Neural cell (in vitro differentiated cells): ENCODE data around the gene CFI. TPM values are rescaled to one million over a fixed set of nuclear protein-coding genes. Genes with fewer than 3 reads are reported as not detected.

Experiments
- H2AFZ ChIP-seq: fragments of 200-600, 300-800 bp; sonication (generic), shearing (Covaris generic); 2 replicates; pipeline ENCODE4 v1.6.0; 2014; ENCODE audit warnings: low read depth, mild to moderate bottlenecking, antibody characterized with exemption, low read length, moderate library complexity
- H3F3A ChIP-seq: fragments of 200-600 bp; shearing (Covaris generic); 2 replicates; pipeline ENCODE4 v1.6.1; 2016; ENCODE audit warnings: mild to moderate bottlenecking, moderate library complexity, mixed read lengths, antibody characterized with exemption, low read length; ENCODE audit not compliant: insufficient read depth, poor library complexity, severe bottlenecking
- H3K27ac ChIP-seq: fragments of 200-600, 300-800 bp; sonication (generic), shearing (Covaris generic); 2 replicates; pipeline ENCODE4 v1.5.1; 2014; ENCODE audit warnings: mild to moderate bottlenecking, low read length, moderate library complexity
- H3K27me3 ChIP-seq: fragments of 300-800, 200-600 bp; sonication (generic), shearing (Covaris generic); 2 replicates; pipeline ENCODE4 v1.6.0; 2014; ENCODE audit warnings: mild to moderate bottlenecking, low read depth, low read length, moderate library complexity; ENCODE audit not compliant: insufficient read depth
- H3K36me3 ChIP-seq: fragments of 300-800, 200-600 bp; sonication (generic), shearing (Covaris generic); 2 replicates; pipeline ENCODE4 v1.5.1; 2014; ENCODE audit warnings: mild to moderate bottlenecking, antibody characterized with exemption, low read length, moderate library complexity; ENCODE audit not compliant: insufficient read depth
- H3K4me2 ChIP-seq: fragments of 300-800, 200-600 bp; sonication (generic), shearing (Covaris generic); 2 replicates; pipeline ENCODE4 v1.6.0; 2014; ENCODE audit warnings: mild to moderate bottlenecking, low read length
- H3K4me3 ChIP-seq: fragments of 300-800, 200-600 bp; sonication (generic), shearing (Covaris generic); 2 replicates; pipeline ENCODE4 v1.5.1; 2014; ENCODE audit warnings: mild to moderate bottlenecking, low read length, moderate library complexity
- H3K79me2 ChIP-seq: fragments of 200-600 bp; shearing (Covaris generic); replicated peaks from 2 replicates; pipeline ENCODE4 v1.6.0; 2014; ENCODE audit warnings: mild to moderate bottlenecking, low read length, moderate library complexity; ENCODE audit not compliant: insufficient read depth
- H3K9ac ChIP-seq: fragments of 300-800, 200-600 bp; sonication (generic), shearing (Covaris generic); 2 replicates; pipeline ENCODE4 v1.6.1; 2016; ENCODE audit warnings: mild to moderate bottlenecking, low read length, mixed read lengths
- H3K9me2 ChIP-seq: fragments of 200-600 bp; shearing (Covaris generic); 2 replicates; pipeline ENCODE4 v1.6.1; 2016; ENCODE audit warnings: mild to moderate bottlenecking, low read length, mixed read lengths; ENCODE audit not compliant: insufficient read depth
- H3K9me3 ChIP-seq: fragments of 200-600, 300-800 bp; sonication (generic), shearing (Covaris generic); 2 replicates; pipeline ENCODE4 v1.6.1; 2016; ENCODE audit warnings: mild to moderate bottlenecking, mixed run types, low read length, moderate library complexity, mixed read lengths
- H4K20me1 ChIP-seq: fragments of 200-600 bp; shearing (Covaris generic); 2 replicates; pipeline ENCODE4 v1.6.1; 2016; ENCODE audit warnings: mild to moderate bottlenecking, mixed run types; ENCODE audit not compliant: insufficient read depth
- CTCF ChIP-seq: fragments of 450-650 bp; IDR thresholded peaks from 2 replicates; pipeline ENCODE4 v1.5.1; 2014; ENCODE audit warnings: antibody characterized with exemption, mild to moderate bottlenecking, moderate library complexity; ENCODE audit not compliant: poor library complexity, severe bottlenecking
- EP300 ChIP-seq: fragments of 450-650 bp; conservative IDR thresholded peaks from 2 replicates; pipeline ENCODE4 v1.6.1; 2014; ENCODE audit warnings: antibody characterized with exemption, mild to moderate bottlenecking, moderate library complexity; ENCODE audit not compliant: poor library complexity, severe bottlenecking
- MXI1 ChIP-seq: fragments of 450-650 bp; conservative IDR thresholded peaks from 2 replicates; pipeline ENCODE4 v1.6.1; 2014; ENCODE audit warnings: antibody characterized with exemption, mild to moderate bottlenecking; ENCODE audit not compliant: poor library complexity, severe bottlenecking
- POLR2AphosphoS5 ChIP-seq: IDR thresholded peaks from 2 replicates; pipeline ENCODE4 v1.6.1; 2012
- RAD21 ChIP-seq: fragments of 450-650 bp; conservative IDR thresholded peaks from 2 replicates; pipeline ENCODE4 v1.6.1; 2014; ENCODE audit warnings: antibody characterized with exemption, mild to moderate bottlenecking, moderate library complexity
- REST ChIP-seq: IDR thresholded peaks from 2 replicates; pipeline ENCODE4 v1.6.1; 2012; ENCODE audit warnings: borderline replicate concordance
- SMC3 ChIP-seq: fragments of 450-650 bp; conservative IDR thresholded peaks from 2 replicates; pipeline ENCODE4 v1.6.1; 2014; ENCODE audit warnings: antibody characterized with exemption, mild to moderate bottlenecking, moderate library complexity; ENCODE audit not compliant: poor library complexity
- TAF1 ChIP-seq: IDR thresholded peaks from 2 replicates; pipeline ENCODE4 v1.6.1; 2012; ENCODE audit warnings: low read depth
- polyA plus RNA-seq: library from polyadenylated mRNA; depleted of rRNA; stranded (reverse); fragments of >200 nt; gene quantifications from 2 replicates; pipeline ENCODE4 v1.2.3, GENCODE V29; 2014

Gene CFI
- polyA plus RNA-seq, 1 donor from 2014 or later = not detected

- Histone ChIP-seq H3K4me2 (no peak overlapping the region), H3K4me3 (no peak overlapping the region), H3K36me3 (peaks cover under 1% of the 10 kb centered on the region), H2AFZ (no peak overlapping the region), H4K20me1 (no peaks in the 10 kb centered on the region), H3K79me2 (no peaks in the 10 kb centered on the region), H3K9me2 (no peaks in the 10 kb centered on the region), H3K27me3 (no peaks in the 10 kb centered on the region), H3K9ac (no peak overlapping the region), H3K9me3 (no peaks in the 10 kb centered on the region), H3K27ac (no peak overlapping the region), H3F3A (no peaks in the 10 kb centered on the region)
- no peak for TF ChIP-seq POLR2AphosphoS5
- no peak for TF ChIP-seq TAF1
- no peak for TF ChIP-seq RAD21
- no peak for TF ChIP-seq SMC3
- TF ChIP-seq MXI1 = no peak
- no peak for TF ChIP-seq EP300
Measured at GRCh38 chr4:109708435-109708834, 93.4 kb downstream of the CFI start.

- Histone ChIP-seq H4K20me1 (no peaks in the 10 kb centered on the region), H3K4me2 (no peak overlapping the region), H3K27ac (no peak overlapping the region), H2AFZ (peak overlapping the region; percentile 80), H3K9me2 (no peaks in the 10 kb centered on the region), H3K27me3 (no peaks in the 10 kb centered on the region), H3K4me3 (peak overlapping the region; percentile 94), H3K9me3 (no peaks in the 10 kb centered on the region), H3F3A (no peaks in the 10 kb centered on the region), H3K9ac (peak overlapping the region; percentile 74), H3K79me2 (no peaks in the 10 kb centered on the region), H3K36me3 (no peaks in the 10 kb centered on the region)
- TF ChIP-seq TAF1 (no peak), EP300 (no peak), REST (no peak), CTCF (no peak), MXI1 (no peak), RAD21 (no peak), SMC3 (no peak)
Measured at GRCh38 chr4:109703664-109704361, 98.0 kb downstream of the CFI start.
